K562 (cell line): Measurements from ENCODE around the gene RNU5D-1. TPM values are rescaled to one million over a fixed set of nuclear protein-coding genes. Genes with fewer than 3 reads are reported as not detected.

Experiments used
- ATAC-seq: fragments of 200-7000 bp; cut with Tn5 transposase; 3 replicates; pipeline ENCODE4 v1.9.1; 2020; ENCODE audit warnings: moderate library complexity
- BruUV-seq: library from RNA; stranded (reverse); fragments of 400-500 nt; replicated peaks from 2 replicates; lab custom pipeline; 2021; lab: Mats Ljungman, UMichigan
- CTCF ChIA-PET: fragments of 300-600 bp; formaldehyde crosslinking; extraction: SDS; loops from one replicate; lab custom pipeline; 2021; ENCODE audit warnings: low intra/inter-chr PET ratio; lab: Yijun Ruan, JAX
- POLR2A ChIA-PET: fragments of 300-600, 350-650 bp; sonication (Branson Sonifier 250); formaldehyde crosslinking; extraction: SDS; loops from one replicate; lab custom pipeline; 2021; ENCODE audit warnings: antibody characterized with exemption, inconsistent platforms; lab: Yijun Ruan, JAX
- DNase-seq, 4 experiments: peaks; one replicate each; pipeline versions ENCODE4 v3.0.0 to v3.0.0-alpha.2; 2011 to 2018; ENCODE audit warnings: low spot score in 3 of 4, mixed read lengths in 3 of 4; ENCODE audit errors: extremely low read depth in 1 of 4
- FAIRE-seq: peaks from 2 replicates; lab custom pipeline; 2011; peaks lifted over from hg19 to GRCh38; lab: Jason Lieb, UNC
- H2AFZ ChIP-seq: 2 replicates; pipeline ENCODE4 v1.6.0; 2011; ENCODE audit warnings: low read depth, low read length, control low read depth, inconsistent platforms
- H3K27ac ChIP-seq: fragments of 200-600 bp; 3 replicates; pipeline ENCODE4 v1.8.0; 2011; ENCODE audit warnings: low read depth, mild to moderate bottlenecking, control low read depth, inconsistent platforms, low read length, moderate library complexity, mixed read lengths; ENCODE audit errors: extremely low read depth
- H3K27me3 ChIP-seq, 2 experiments: fragments of 300-600 bp in 1 of 2; 2 replicates in 1 of 2; 3 replicates in 1 of 2; pipeline versions ENCODE4 v1.6.0 to v1.8.0; 2011; ENCODE audit warnings: inconsistent platforms in 2 of 2, low read length in 2 of 2, mild to moderate bottlenecking in 1 of 2, mixed read lengths in 1 of 2, moderate library complexity in 1 of 2; ENCODE audit not compliant: control insufficient read depth in 2 of 2, insufficient read depth in 2 of 2
- H3K36me3 ChIP-seq: fragments of 300-600 bp; 3 replicates; pipeline ENCODE4 v1.8.0; 2011; ENCODE audit warnings: mild to moderate bottlenecking, low read length, inconsistent platforms; ENCODE audit not compliant: control insufficient read depth, insufficient read depth
- H3K4me1 ChIP-seq, 2 experiments: fragments of 200-600 bp in 1 of 2; replicated peaks in 1 of 2; 2 replicates in 1 of 2; 3 replicates in 1 of 2; pipeline versions ENCODE4 v1.5.1 to v1.8.0; 2011; ENCODE audit warnings: inconsistent platforms in 2 of 2, low read length in 2 of 2, mild to moderate bottlenecking in 1 of 2, mixed read lengths in 1 of 2, moderate library complexity in 1 of 2; ENCODE audit not compliant: control insufficient read depth in 2 of 2, insufficient read depth in 2 of 2
- H3K4me2 ChIP-seq: 2 replicates; pipeline ENCODE4 v1.6.1; 2011; ENCODE audit warnings: low read length, control low read depth, inconsistent platforms, mixed read lengths; ENCODE audit not compliant: insufficient read depth
- H3K4me3 ChIP-seq: fragments of 200-600 bp; sonication (generic), shearing (Covaris generic); 2 replicates; pipeline ENCODE4 v1.5.1; 2016; ENCODE audit warnings: control low read depth, inconsistent platforms
- H3K79me2 ChIP-seq: fragments of 200-600 bp; 3 replicates; pipeline ENCODE4 v1.8.0; 2011; ENCODE audit warnings: low read length, inconsistent platforms; ENCODE audit not compliant: control insufficient read depth, insufficient read depth
- H3K9ac ChIP-seq, 2 experiments: 2 replicates each; pipeline versions ENCODE4 v1.6.0 to v1.6.1; 2011; ENCODE audit warnings: low read depth in 2 of 2, low read length in 2 of 2, control low read depth in 1 of 2, inconsistent platforms in 1 of 2, mild to moderate bottlenecking in 1 of 2, mixed read lengths in 1 of 2; ENCODE audit not compliant: insufficient read depth in 1 of 2
- H3K9me1 ChIP-seq: one replicate; pipeline ENCODE4 v1.6.0; 2011; ENCODE audit warnings: inconsistent platforms, mild to moderate bottlenecking, low read length, moderate library complexity; ENCODE audit not compliant: control insufficient read depth, insufficient read depth
- H3K9me3 ChIP-seq: replicated peaks from 2 replicates; pipeline ENCODE4 v1.5.1; 2011; ENCODE audit warnings: low read depth, low read length, inconsistent platforms; ENCODE audit not compliant: control insufficient read depth, insufficient read depth
- H4K20me1 ChIP-seq: replicated peaks from 2 replicates; pipeline ENCODE4 v1.6.1; 2011; ENCODE audit warnings: low read length, inconsistent platforms, mixed read lengths; ENCODE audit not compliant: control insufficient read depth, insufficient read depth
- BCLAF1 ChIP-seq, 2 experiments: fragments of 450-650 bp in 1 of 2; IDR thresholded peaks; 2 replicates each; pipeline ENCODE4 v1.6.1; 2011 to 2017; ENCODE audit warnings: low read depth in 2 of 2, antibody characterized with exemption in 1 of 2, borderline replicate concordance in 1 of 2, low read length in 1 of 2, mild to moderate bottlenecking in 1 of 2, mixed read lengths in 1 of 2; ENCODE audit not compliant: control insufficient read depth in 1 of 2
- CBFB ChIP-seq: sonication (generic); formaldehyde crosslinking; IDR thresholded peaks from 2 replicates; pipeline ENCODE4 v1.4.0; 2020; ENCODE audit warnings: mild to moderate bottlenecking, missing genetic modification reagents
- FOXK2 ChIP-seq, 2 experiments: fragments of 450-650 bp; IDR thresholded peaks in 1 of 2; conservative IDR thresholded peaks in 1 of 2; 2 replicates each; pipeline ENCODE4 v1.6.1; 2016; ENCODE audit warnings: low read depth in 2 of 2, mild to moderate bottlenecking in 1 of 2
- IFI16 ChIP-seq: fragments of 250-450 bp; sonication (Bioruptor Pico); IDR thresholded peaks from 2 replicates; pipeline ENCODE4 v2.1.2; 2022; ENCODE audit warnings: mild to moderate bottlenecking, inconsistent platforms
- RFX5 ChIP-seq: IDR thresholded peaks from 2 replicates; pipeline ENCODE4 v1.6.1; 2011; ENCODE audit warnings: low read depth, mild to moderate bottlenecking, improper control_type of control experiment, low read length
- SRSF1 ChIP-seq: fragments of 200-400 bp; formaldehyde crosslinking; IDR thresholded peaks from 2 replicates; pipeline ENCODE4 v1.6.1; 2017; ENCODE audit warnings: mild to moderate bottlenecking, low read depth, low read length, moderate library complexity
- TEAD2 ChIP-seq: fragments of 450-650 bp; IDR thresholded peaks from 2 replicates; pipeline ENCODE4 v1.6.1; 2016; ENCODE audit warnings: missing genetic modification characterization, control low read depth, missing compliant biosample characterization
- THAP12 ChIP-seq: fragments of 250-450 bp; sonication (Bioruptor Pico); IDR thresholded peaks from 2 replicates; pipeline ENCODE4 v1.9.0; 2021; ENCODE audit warnings: mild to moderate bottlenecking, inconsistent platforms
- ZNF212 ChIP-seq: fragments of 450-650 bp; formaldehyde crosslinking; IDR thresholded peaks from 2 replicates; pipeline ENCODE4 v1.4.0; 2020; ENCODE audit warnings: mild to moderate bottlenecking
- WGBS: fragments of 100-300 bp; shearing (Covaris generic); methylation state at CpG from one replicate; pipeline ENCODE4 v1.1.6; 2016; ENCODE audit warnings: low coverage, mixed read lengths; ENCODE audit not compliant: insufficient coverage; ENCODE audit errors: missing lambda C conversion rate; 5-methylcytosine and 5-hydroxymethylcytosine counted together
- in situ Hi-C: fragments of 300-500 bp; cut with MboI; formaldehyde crosslinking; loops from 4 replicates; pipeline ENCODE4 v1.15.0; 2018; ENCODE audit warnings: inconsistent platforms, mixed read lengths
- intact Hi-C: fragments of 100-400 bp; cut with micrococcal nuclease; formaldehyde crosslinking; loops from 2 replicates; pipeline ENCODE4 v1.14.2; 2022
- polyA plus RNA-seq, 8 experiments: library from polyadenylated mRNA; depleted of rRNA in 4 of 8; stranded (reverse) in 5 of 8; unstranded in 3 of 8; fragments of >200 nt; fragmentation: Nextera tagmentation in 2 of 8; fragmentation: Illumina TruSeq in 1 of 8; extraction: Ambion mirVana in 2 of 8; extraction: Trizol in 1 of 8; gene quantifications; 2 replicates each; pipeline versions ENCODE4 v1.2.1 to v1.2.3, GENCODE V29; 2011 to 2014; ENCODE audit warnings: inconsistent platforms in 1 of 8, missing spikeins in 1 of 8
- total RNA-seq, 7 experiments: library from RNA; depleted of rRNA in 6 of 7; stranded (reverse); fragments of >200 nt in 6 of 7; fragmentation: Illumina TruSeq in 2 of 7; extraction: Trizol in 2 of 7; gene quantifications; 2 replicates each; pipeline versions ENCODE4 v1.2.1 to v1.2.3, GENCODE V29; 2011 to 2021; ENCODE audit warnings: low replicate concordance in 1 of 7

Gene RNU5D-1
- total and polyA plus RNA-seq, 9 of the 15 experiments (the other 6 are each of a cell fraction or from before 2014, with no cell fraction given): under 0.01 TPM; not detected in 8

GRCh38 chr1:44775078-44775929 is 44.3 kb upstream of the RNU5D-1 start, which contains the start of gene RPS8:
RPS8 (plus strand) TSS chr1:44775540; CDS start chr1:44775597, 57 bp downstream.
- no peaks in the 10 kb centered on the region for H3K27me3 ChIP-seq
- BruUV-seq: TSS peak; percentile 96
- CTCF ChIA-PET: interaction anchor here (0.7 to 1.3 kb wide), 2 partner anchors 68 to 528 kb away, joined by 3 read pairs; no protein-coding TSS in a partner anchor
- H3K79me2 ChIP-seq: peaks cover 54% of the 10 kb centered on the region
- peak within 1 kb of the TSS; percentile 98 for H3K27ac ChIP-seq
- peak within 1 kb of the TSS; percentile 75 for H3K4me3 ChIP-seq
- H3K36me3 ChIP-seq: peaks cover 46% of the 10 kb centered on the region
- H2AFZ ChIP-seq: peak within 1 kb of the TSS; percentile 83
- H3K4me1 ChIP-seq: peaks cover 13 to 22% of the 10 kb centered on the region in 2 experiments
- ATAC-seq (peak; percentile 81), FAIRE-seq (peak; percentile 93), DNase-seq (peak; percentile 85 to 99 (median 89))
- H3K9ac ChIP-seq: peak within 1 kb of the TSS; percentile 99
- H4K20me1 ChIP-seq: peaks cover 31% of the 10 kb centered on the region
- H3K9me1 ChIP-seq: peaks cover 10% of the 10 kb centered on the region
- H3K9me3 ChIP-seq: no peaks in the 10 kb centered on the region
- intact Hi-C loops: loop anchor here (2.0 to 5.0 kb wide), 3 partner anchors 37 to 45 kb away; partner anchors contain the start of genes KIF2C and RNU5D-1
- peak within 1 kb of the TSS; percentile 93 for H3K4me2 ChIP-seq
- POLR2A ChIA-PET: interaction anchor here (0.6 to 11.6 kb wide), 56 partner anchors 9 to 1761 kb away, joined by 3 to 253 read pairs (median 4); partner anchors contain the start of genes AKR1A1, BEST4, BTBD19 and DYNLT4
- in situ Hi-C loops: no loop called here
- WGBS: under 1% methylated on average over 65 of the region's 65 CpGs
- peak in 1 of 2 experiments; percentile 75; a peak in 1 of 4 replicates for TF ChIP-seq BCLAF1 (IDR thresholded peaks at IDR 0.05; ENCODE audit: borderline replicate concordance in 1 of 2, control insufficient read depth in 1 of 2, low read depth in 2 of 2, low read length in 1 of 2)
- no peak for TF ChIP-seq RFX5
- TF ChIP-seq FOXK2 (conservative IDR thresholded peaks at IDR 0.05 in 1 of 2, IDR thresholded peaks at IDR 0.05 in 1 of 2; ENCODE audit: low read depth in 2 of 2): peak; percentile 89 to 90
- no peak for TF ChIP-seq TEAD2 (tag)
- TF ChIP-seq SRSF1: 0 out of 2 replicates have a peak, but pooled peaks have one; percentile 95
- TF ChIP-seq CBFB (CRISPR knock-in tag): peak; percentile 100
- TF ChIP-seq IFI16: no peak
- TF ChIP-seq ZNF212 (CRISPR knock-in tag): peak; percentile 34; the same call in 1 of the 2 replicates
- peak; percentile 87 for TF ChIP-seq THAP12 (CRISPR knock-in tag)
